HG02943 (cell line): ENCODE measurements around the gene ATP2B1.
"Not testable (repeated sequence)": the region's sequence is repeated elsewhere in the genome, so short reads cannot be mapped to it uniquely, and the experiment has no call there.

ENCODE experiments used
- ATAC-seq: cut with Tn5 transposase; IDR thresholded peaks from one replicate; pipeline ENCODE4 v1.9.1; 2021; ENCODE audit warnings: mild to moderate bottlenecking, low read depth, moderate library complexity; ENCODE audit not compliant: unreplicated experiment

ATP2B1 gene

DNA sequence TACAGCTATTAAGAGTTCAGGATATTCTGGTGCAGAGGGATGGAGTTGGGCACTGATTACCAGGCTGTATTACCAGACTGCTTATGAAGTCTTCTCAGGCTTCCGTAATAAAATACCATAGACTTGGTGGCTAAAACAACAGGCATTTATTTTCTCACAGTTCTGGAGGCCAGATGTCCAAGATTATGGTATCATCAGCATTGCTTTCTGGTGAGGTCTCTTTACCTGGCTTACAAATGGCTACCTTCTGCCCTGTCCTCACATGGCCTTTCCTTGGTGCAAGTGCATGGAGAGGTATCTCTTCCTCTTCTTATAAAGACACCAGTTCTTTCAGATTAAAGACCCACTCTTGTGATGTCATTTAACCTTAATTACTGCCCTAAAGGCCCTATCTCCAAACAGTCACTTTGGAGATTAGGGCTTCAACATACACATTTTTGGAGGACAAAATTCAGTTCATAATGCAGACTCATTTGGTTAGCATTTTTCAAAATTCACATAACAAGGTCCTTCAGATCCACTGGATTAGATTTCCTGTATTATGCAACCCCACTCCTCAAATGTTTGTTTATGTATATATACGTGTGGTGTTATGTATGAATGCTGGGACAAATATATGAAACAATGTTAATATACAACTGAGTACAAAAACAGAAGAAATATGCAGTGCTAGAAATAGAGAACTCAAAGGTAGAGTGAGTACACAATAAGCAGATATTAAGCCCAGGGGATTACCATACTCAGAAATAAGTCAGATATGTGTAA is 9.3 kb upstream of the ATP2B1 start:
- no peak for ATAC-seq

DNA sequence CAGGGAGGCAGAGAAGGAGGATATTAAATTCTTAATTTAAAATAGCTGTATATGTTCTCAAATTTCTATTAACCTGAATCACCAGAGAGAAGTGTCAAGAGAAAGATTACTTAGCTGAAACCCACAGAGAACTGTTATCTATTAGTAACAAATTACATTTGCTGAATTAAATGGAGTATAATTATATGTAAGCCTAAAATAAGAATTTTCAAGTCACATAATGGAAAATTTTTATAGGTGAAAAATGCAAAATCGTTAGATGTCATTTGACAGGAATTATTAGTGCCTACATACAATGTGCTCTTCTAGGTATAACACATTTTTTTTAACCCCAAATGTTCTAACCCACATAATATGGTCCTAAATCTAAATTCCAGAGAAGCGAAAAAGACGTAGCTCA is 4.1 kb upstream of the ATP2B1 start:
- ATAC-seq = no peak

DNA sequence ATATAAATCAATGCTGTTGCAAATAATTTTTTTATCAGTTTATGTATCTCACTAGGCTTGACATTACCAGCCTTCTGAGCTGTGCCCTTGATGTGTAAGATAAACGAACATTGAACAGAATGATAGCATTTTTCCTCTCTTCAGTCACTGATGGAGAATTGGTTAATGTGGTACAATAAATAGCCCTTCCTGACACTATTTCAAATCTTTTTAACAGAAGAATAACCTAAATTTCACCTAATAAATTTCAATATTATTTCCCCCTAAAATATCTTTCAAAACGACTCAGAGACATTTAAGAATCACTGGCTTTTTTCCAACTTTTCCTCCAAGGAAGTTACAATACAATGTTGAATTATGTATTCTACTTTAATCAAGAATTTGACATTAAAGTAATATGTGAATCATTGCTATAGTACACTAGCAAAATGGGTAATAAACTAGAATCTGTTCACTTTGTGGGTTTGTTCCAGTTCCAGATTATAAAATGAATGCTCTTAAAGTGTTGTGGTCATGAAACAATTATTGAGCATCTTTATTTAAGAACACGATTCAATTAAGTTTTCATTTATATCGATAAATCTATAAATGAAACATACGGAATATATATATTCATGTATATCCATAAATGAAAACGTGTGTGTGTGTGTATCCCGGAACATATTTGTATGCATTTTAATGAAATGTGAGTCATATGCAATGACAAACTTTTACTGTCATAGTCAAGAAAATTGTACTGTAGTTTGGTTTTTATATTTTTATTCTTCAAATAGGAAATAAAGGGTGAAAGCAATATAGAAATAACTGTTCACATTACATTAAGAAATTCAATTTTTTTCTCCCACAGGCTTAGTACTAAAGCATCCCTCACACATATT is 2.5 kb upstream of the ATP2B1 start:
- no peak for ATAC-seq

DNA sequence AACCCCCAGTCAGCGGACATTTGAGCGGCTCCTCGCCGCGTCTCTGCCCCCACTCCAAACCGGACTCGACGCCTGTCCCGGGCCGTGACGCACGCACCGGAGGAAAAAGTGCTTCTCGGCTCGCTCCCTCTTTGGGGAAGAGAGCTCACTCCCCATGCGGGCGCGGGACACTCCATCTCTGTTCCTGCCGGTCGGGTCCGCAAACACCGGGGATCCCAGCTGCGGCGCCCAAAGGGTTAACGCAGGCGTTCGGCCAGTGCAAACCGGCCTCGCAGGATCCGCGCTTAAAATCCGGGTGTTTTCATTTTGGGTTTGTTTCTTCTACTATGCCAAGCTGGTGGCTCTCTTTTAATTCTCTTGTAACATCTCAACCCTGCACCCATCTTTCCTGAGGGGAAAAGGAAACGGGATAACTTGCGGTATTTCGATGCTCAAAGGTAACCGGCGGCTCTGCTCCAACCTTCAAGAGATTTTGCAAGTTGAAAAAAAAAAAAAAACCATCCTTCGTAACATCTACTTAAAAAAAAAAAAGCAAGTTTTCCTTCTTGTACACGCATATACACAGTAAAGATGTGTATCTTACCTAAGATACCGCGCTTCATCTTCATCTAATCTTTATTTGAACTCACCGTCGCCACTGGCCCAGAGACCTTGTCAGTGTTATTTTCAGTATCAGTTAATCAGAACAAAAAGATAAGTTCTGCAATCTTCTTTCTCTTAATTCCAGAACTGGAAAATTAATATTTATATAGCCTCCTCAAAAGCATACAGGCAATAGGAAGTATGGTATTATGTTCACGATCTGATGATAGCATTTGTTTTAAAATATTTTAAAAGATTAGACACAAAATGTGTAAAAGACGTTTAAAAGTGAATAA is 1.6 kb upstream of the ATP2B1 start:
- ATAC-seq = peak; percentile 0

DNA sequence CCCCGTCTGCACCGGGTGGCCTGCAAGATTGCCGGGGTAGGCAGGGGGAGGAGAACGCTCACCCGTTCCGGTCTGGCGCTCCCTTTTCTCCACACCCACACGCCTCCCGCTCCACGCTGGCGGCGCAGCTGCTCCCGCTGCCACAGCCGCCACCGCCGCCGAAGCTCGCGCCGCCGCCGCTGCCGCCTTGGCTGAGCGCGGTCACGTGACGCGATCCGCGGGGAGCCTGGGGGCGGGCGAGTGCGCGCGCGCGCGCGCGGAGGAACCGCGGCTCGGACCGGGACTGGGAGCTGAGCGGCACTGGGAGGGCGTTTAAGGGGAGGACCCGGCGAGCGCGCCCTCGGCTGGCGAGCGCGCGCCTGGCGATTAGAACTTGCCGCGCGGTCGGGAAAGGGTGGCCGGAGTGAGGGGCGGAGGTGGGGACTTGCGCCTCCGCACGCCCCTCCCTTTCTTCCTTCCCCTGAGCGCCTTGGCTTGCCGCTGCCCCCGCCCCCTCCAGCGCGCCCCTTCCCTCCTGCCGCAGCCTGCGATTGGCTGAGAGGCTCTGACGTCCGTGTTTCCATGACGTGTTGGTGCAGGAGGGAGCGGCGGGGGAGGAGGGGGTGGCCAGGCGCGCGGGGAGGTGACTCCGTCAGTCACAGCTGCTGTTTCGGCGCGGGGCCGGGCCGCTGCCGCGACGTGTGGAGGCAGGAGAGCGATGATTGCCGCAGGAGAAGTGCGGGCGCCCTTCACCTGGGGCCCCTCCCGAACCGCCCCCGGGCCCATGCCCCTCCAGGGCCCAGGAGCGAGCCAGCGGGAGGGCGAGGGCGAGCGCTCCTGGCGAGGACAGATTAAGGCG is 738 bp upstream of the ATP2B1 start:
- peak; percentile 70 for ATAC-seq

DNA sequence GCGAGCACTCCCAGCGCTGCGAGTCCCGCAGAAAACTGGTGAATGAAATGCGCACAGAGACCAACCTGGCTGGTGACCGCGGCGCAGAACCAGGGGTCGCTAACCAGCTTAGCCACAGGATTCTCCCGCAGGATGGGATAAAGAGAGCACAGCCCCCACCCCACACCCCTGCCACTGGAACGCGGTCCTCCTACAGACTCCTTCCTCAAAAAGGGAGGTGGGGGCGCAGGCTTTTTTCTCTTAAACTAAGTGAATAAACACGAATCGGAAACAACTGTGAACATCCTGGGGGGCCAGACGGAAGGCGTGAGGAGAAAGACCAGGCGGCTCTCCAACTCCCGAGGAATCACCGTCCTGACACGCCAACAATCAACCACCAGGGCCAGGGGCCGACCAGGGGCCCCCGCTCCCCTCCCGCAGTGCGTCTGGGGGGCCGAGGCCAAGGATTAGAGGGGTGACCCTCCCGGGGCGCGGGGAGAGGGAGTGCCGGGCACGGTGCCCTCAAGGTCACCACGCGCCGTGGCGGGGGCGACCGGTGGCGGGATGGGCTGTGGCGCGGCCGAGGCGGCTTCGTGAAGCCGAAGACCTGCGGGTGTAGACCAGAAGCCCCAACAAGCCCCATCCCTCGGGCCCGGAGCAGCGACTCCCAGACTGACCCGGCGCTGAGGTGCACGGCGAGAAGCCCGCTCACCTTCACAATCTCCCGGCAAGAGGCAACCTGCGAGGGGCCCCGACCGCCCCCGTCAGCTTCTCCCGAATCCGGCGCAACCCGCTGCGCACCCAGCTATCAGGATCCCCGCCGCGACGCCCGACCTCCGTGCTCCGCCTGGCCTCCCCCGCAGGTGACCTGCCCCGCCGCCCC is 704 bp downstream of the ATP2B1 start:
- peak; percentile 1 for ATAC-seq

DNA sequence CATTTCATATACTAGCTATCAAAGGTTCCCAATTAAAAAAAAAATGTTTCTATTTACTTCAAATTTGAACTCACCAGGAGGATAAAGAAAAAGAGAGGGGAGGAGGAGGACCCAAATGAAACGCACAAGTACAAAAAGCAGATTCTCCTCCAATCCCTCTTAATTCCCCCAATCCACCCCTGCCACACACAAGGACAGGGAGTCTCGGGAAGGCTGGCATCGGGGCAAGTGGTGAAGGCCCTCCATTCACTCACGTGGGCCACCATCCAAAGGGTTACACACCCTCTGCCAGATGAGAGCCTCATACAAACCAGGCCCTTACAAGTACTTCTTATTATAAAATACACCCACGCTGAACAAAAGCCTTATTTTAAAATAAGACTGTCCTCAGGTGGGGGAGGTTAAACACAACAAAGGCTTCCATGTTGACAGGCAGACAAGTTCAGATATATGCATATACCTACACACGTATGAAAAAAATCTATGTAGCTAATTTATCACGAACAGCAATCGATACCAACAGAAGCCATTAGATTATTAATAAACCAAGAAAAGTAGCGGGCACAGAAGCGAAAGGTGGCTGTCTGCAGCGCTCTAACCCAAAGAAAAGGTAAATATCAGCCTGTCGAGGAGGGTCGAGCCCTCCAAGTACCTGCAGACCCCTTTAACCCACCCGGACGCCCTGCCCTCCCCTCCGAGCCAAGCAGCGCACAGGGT is 1.5 kb downstream of the ATP2B1 start:
- ATAC-seq = no peak

DNA sequence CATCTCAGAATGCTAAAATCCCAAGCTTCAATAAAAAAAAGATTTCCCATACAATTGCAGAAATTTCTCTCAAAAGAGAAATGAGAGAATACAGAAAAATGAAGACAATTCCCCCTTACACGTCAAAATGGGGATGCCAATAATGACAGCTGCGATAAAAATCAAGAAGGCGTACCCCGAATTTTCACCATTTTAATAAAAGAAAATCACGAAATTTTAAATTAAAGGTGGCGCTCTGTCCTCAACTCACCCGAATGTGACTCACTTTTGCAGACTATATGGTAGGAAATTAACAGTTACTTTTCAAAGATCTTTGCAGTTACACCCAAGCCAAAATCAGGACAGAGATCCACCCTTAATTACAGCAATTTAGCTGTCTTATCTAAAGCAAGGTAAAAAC is 2.1 kb downstream of the ATP2B1 start:
- no peak for ATAC-seq

DNA sequence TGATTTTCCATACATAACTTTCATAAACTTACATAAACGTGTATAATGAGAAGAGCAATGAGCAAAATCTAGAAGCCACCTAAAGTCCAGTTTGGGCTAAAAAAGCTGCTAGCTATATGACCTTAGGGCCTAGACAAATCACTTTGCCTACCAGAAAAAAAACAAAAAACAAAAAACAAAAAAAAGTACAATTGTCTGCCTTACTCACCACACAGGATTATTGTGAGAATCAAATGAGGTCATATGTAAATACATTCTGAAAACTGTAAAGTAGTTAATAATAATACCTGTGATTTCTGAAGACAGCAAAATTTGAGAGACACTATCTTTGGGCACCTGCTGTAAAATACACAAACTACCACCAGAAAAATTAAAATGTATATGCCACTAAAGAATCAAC is 4.2 kb downstream of the ATP2B1 start:
- no peak for ATAC-seq

DNA sequence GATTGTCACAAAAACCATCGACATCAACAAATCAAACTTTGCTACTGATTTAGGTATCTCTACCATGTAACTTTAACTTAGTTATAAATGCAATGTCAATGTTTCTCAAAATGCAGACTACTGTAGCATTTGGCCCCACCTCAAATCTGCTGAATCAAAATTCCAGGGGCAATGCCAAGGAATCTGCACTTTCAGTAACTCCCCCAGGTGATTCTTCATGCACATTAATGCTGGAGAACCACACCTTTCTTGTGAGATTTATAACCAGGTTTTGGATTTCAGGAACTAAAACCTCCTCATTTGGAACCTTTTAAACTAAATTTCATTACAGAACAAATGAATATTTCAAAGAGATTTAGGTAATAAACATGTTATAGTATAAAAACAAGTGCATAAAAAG is 4.9 kb downstream of the ATP2B1 start:
- ATAC-seq = no peak

DNA sequence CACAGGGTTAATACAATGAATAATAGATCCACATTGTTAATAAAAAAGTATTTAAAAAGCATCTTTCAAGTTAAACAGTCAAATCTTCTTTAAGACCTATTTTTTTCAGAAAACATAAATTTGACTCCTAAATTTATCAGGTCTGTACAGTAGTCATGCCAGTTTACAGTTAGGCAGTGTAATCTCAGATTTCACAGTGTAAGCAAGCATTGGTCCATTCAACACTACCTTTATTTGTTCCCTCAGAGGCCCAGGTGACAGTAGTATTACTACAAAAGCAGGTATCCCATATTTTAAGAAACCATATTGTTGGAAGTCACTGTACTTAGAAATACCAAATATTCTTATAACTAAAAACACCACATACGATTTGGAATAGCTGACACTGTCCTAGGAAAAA is 6.1 kb downstream of the ATP2B1 start:
- ATAC-seq = no peak

DNA sequence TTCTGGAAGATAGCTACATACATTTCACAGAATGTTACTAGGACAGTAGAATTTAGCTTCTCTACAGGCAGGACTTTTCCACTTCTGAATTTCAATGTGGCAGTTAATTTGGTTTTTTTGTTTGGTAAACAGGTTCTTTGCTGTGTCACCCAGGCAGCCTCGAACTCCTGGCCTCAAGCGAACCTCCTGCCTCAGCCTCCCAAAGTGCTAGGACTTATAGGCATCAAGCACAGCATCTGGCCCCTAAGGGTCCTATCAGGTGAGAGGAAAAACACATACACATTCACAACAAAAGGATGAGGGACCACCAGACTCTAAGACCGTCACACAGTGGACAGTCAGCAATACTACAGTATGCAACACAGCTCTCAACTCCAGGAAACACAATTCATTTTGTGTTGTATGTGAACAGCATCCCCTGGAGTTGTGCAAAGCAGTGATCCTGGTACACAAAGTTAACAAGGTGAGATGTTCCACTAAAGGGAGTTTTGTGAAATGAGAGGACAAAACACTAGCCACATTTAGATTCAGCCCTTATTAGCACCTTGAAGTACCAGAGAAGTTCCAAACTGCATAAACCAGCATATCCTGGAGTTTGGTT is 6.9 kb downstream of the ATP2B1 start:
- ATAC-seq = no peak

DNA sequence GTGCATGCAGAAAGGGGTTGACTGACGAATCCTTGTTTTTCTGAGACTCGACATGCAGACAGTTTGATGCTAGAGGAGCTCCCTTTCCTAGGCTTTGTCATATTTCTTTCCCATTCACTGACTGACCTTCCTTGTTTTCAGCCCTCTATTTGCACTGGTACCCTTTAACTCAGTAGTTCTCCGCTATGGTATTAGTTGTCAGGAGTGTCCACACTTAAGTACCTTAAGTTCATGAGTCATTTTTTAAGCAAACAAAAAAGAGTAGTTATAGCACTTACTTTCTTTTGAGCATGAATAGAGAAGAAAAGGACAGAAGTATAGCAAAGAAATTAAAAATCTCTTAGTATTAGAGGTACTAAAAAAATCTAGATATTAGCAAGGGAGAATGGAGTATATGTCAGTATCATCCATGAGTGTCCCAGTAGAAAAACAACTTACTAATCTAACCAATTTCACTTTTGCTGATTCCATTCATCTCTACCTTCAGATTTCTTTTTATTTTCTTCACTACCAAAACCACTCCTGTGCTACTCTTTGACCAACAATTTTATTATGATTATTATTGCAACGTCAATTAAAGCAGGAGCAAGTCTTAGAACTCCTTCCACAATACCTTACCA is 8.3 kb downstream of the ATP2B1 start:
- no peak for ATAC-seq

DNA sequence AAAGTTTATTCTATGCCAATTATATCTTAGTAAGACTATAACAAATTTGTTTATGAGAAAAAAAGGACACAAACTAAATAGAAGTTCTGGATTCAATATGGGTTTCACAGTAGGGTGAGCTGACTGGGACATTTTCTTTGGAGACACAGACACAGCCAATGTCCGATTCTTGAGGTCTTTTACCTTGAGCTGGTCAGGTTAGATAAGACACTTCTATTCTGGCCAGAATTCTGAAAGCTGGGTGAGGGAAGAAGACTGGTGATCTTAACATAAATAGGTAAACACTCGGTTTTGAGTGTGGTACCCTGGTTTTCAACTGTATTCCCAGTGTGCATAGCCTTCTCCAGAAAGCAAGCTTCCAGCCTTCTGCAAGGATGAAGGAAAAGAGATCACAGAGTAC is 10.0 kb downstream of the ATP2B1 start:
- no peak for ATAC-seq

DNA sequence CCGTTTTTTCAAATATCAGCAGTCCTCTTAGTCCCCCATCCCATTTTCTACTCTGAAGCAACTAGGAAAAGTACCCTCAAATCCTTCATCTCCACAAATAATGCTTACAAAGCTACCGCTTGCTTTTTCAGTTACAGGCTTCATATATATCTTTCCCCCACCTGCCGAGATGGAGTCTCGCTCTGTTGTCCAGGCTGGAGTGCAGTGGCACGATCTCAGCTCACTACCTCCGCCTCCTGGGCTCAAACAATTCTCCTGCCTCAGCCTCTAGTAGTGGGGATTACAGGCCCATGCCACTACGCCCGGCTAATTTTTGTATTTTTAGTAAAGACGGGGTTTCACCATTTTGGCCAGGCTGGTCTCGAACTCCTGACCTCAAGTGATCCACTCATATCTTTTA is 10.9 kb downstream of the ATP2B1 start:
- not testable (repeated sequence) for ATAC-seq

DNA sequence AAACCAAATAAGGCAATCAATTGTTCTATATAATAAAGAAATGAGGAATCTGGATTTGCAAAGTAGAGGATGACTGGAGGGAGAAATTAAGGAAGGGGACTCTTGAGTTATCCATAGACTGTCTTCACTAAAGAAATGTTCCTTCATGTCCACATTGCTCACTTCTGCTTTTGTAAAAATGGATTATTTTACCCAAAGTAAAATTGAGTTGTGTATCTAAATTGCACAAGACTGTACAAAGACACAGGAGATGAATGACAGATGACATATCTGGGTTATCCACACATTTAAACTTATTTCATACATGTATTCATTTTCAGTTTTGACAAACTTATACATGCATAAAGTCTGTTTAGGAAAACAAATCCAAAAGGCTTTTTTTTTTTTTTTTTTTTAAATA is 11.3 kb downstream of the ATP2B1 start:
- no peak for ATAC-seq

DNA sequence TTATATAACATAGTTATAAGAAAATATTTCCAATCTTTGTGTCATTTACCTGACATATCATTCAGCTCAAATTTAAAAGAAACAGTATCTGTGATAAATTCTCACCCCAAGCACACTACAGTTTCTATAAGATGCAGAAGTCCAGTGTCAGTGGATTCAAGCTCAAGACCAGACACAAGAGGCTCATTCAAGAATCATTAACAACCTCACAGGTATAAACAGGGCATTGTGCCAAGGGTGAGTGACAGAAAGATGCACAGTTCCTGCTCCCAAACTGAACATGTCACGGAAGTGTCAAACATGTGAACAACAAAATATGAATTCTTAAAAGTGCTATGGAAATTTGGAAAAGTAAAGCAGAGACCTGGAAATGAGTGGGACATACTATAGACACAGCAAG is 12.8 kb downstream of the ATP2B1 start:
- ATAC-seq = no peak

DNA sequence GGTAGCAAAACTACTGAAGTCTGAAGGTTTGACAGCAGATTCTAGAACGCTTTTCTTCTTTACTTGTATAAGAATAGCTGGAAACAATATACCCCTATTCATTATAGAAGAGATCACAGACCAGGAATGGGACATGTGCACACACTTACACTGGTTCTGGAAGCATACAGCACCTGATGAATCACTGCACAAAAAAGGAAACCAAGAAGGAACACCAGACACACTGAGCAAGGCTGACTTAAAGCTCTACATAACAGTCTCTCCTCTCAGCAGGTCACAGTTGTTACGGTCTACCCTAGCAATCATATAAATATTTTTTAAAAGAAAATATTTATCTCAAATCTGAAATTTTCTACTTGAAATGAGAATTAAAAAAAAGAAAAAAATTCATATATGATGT is 13.5 kb downstream of the ATP2B1 start:
- ATAC-seq = no peak
